H1 (cell line): ENCODE results near the gene CUX1. TPM values are rescaled to one million over a fixed set of nuclear protein-coding genes. Genes with fewer than 3 reads are reported as not detected.

Experiments
- POLR2AphosphoS5 ChIP-seq: IDR thresholded peaks from 2 replicates; pipeline ENCODE4 v1.6.1; 2011; ENCODE audit warnings: low read depth, low read length
- polyA plus RNA-seq, 7 experiments: library from polyadenylated mRNA; depleted of rRNA in 3 of 7; stranded (reverse) in 5 of 7; unstranded in 2 of 7; fragments of >200 nt in 5 of 7; fragments of 200-250 nt in 2 of 7; gene quantifications; 1 replicate in 5 of 7; 2 replicates in 1 of 7; 4 replicates in 1 of 7; pipeline versions ENCODE4 v1.2.1 to v1.2.3, GENCODE V29; 2011 to 2013; ENCODE audit warnings: missing spikeins in 2 of 7, mixed read lengths in 2 of 7
- total RNA-seq: library from RNA; stranded (reverse); fragmentation: NEBNext Ultra II Directional; extraction: Animal tissue kit (Norgen Biotek cat#: 25700); gene quantifications from 2 replicates; pipeline ENCODE4 v1.2.1, GENCODE V29; 2021

Gene CUX1
- total and polyA plus RNA-seq, 2 of the 8 experiments (the other 6 are each of a cell fraction or from before 2014, with no cell fraction given): 21.6 to 65.9 TPM

DNA sequence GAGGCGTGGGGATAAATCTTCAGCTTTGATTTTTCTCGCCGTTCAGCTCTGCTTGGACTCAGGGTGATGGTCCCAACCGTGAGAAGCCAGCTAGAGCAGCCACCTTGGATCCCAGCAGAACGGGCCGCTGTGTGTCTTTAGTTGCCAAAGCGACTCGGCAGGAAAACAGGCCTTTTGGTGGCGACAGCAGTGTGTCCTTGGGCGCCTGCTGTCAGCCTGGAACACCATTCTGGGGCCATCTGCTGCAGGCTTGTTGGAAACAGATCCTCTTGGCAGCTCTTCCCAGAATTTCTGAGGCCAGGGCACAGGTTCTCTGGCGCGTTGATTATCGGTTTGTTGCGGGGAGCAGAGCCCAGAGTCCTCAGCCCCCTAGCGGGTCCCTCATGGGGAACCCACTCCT lies 97.6 kb downstream of the CUX1 start (continued):
- TF ChIP-seq POLR2AphosphoS5: no peak
